DND-41 (cell line): ENCODE data around the gene MPV17L2.
"Not testable (repeated sequence)": the region's sequence is repeated elsewhere in the genome, so short reads cannot be mapped to it uniquely, and the experiment has no call there.

Experiments used
- EZH2 ChIP-seq: IDR thresholded peaks from 3 replicates; pipeline ENCODE4 v1.6.1; 2012; ENCODE audit warnings: borderline replicate concordance, low read depth, mild to moderate bottlenecking, moderate library complexity, low read length, inconsistent platforms; ENCODE audit not compliant: severe bottlenecking
- TF ChIP-seq, protein P1 (sequence below): IDR thresholded peaks from 2 replicates; pipeline ENCODE4 v1.5.1; 2012; ENCODE audit warnings: borderline replicate concordance, low read length, moderate library complexity, mild to moderate bottlenecking; ENCODE audit not compliant: poor library complexity, severe bottlenecking; ENCODE audit errors: extremely low read depth

DNA sequence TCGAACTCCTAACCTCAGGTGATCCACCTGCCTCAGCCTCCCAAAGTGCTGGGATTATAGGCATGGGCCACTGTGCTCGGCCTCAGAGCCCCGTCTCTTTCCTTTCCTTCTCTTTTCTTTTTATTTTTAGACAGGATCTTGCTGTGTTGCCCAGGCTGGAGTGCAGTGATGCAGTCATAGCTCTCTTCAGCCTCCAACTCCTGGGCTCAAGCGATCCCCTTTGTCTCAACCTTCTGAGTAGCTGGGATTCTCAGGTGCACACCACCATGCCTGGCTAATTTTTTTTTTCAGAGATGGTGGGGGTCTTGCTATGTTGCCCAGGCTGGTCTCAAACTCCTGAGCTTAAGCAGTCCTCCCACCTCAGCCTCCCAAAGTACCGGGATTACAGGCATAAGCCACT is 16.9 kb downstream of the MPV17L2 start:
- TF ChIP-seq, protein P1, sequence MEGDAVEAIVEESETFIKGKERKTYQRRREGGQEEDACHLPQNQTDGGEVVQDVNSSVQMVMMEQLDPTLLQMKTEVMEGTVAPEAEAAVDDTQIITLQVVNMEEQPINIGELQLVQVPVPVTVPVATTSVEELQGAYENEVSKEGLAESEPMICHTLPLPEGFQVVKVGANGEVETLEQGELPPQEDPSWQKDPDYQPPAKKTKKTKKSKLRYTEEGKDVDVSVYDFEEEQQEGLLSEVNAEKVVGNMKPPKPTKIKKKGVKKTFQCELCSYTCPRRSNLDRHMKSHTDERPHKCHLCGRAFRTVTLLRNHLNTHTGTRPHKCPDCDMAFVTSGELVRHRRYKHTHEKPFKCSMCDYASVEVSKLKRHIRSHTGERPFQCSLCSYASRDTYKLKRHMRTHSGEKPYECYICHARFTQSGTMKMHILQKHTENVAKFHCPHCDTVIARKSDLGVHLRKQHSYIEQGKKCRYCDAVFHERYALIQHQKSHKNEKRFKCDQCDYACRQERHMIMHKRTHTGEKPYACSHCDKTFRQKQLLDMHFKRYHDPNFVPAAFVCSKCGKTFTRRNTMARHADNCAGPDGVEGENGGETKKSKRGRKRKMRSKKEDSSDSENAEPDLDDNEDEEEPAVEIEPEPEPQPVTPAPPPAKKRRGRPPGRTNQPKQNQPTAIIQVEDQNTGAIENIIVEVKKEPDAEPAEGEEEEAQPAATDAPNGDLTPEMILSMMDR: not testable (repeated sequence)
- TF ChIP-seq EZH2: not testable (repeated sequence)
